H1 (cell line): ENCODE data around the gene VAMP3. TPM values are rescaled to one million over a fixed set of nuclear protein-coding genes. Genes with fewer than 3 reads are reported as not detected.

Source experiments
- CTCF ChIA-PET: fragments of 300-600 bp; sonication (Branson Sonifier 250); formaldehyde crosslinking; loops from one replicate; lab custom pipeline; 2021; ENCODE audit not compliant: partially characterized antibody; lab: Charles Lee
- POLR2A ChIA-PET: fragments of 300-600 bp; sonication (Branson Sonifier 250); formaldehyde crosslinking; loops from one replicate; lab custom pipeline; 2021; ENCODE audit warnings: inconsistent platforms; ENCODE audit not compliant: partially characterized antibody; lab: Charles Lee
- DNase-seq, 2 experiments: peaks; one replicate each; pipeline versions ENCODE4 v3.0.0 to v3.0.0-alpha.2; 2010 to 2022; ENCODE audit warnings: low spot score in 2 of 2, low read depth in 1 of 2, mixed read lengths in 1 of 2
- FAIRE-seq: peaks from 2 replicates; lab custom pipeline; 2011; peaks lifted over from hg19 to GRCh38; lab: Jason Lieb, UNC
- H2AFZ ChIP-seq: 2 replicates; pipeline ENCODE4 v1.8.1; 2012; ENCODE audit warnings: low read length, inconsistent platforms
- H2AK5ac ChIP-seq: 2 replicates; pipeline ENCODE4 v1.6.1; 2013; ENCODE audit warnings: low read depth, low read length
- H2BK120ac ChIP-seq: replicated peaks from 2 replicates; pipeline ENCODE3; 2013; ENCODE audit warnings: low read depth, low read length, inconsistent platforms
- H2BK12ac ChIP-seq: 2 replicates; pipeline ENCODE4 v1.6.1; 2013; ENCODE audit warnings: low read depth, low read length
- H2BK15ac ChIP-seq: 2 replicates; pipeline ENCODE4 v1.6.1; 2013; ENCODE audit warnings: low read length
- H2BK20ac ChIP-seq: 2 replicates; pipeline ENCODE4 v1.6.1; 2013; ENCODE audit warnings: low read length
- H2BK5ac ChIP-seq: 2 replicates; pipeline ENCODE4 v1.6.1; 2013; ENCODE audit warnings: low read depth, low read length
- H3K14ac ChIP-seq: 2 replicates; pipeline ENCODE4 v1.6.1; 2013; ENCODE audit warnings: inconsistent platforms; ENCODE audit not compliant: insufficient read length
- H3K18ac ChIP-seq: 2 replicates; pipeline ENCODE4 v1.6.1; 2013; ENCODE audit warnings: low read length; ENCODE audit errors: extremely low read depth
- H3K23ac ChIP-seq: 2 replicates; pipeline ENCODE4 v1.6.1; 2013; ENCODE audit warnings: inconsistent platforms; ENCODE audit not compliant: insufficient read length
- H3K23me2 ChIP-seq: 2 replicates; pipeline ENCODE4 v1.6.1; 2013; ENCODE audit warnings: low read depth, low read length
- H3K27ac ChIP-seq: 2 replicates; pipeline ENCODE4 v1.6.1; 2011; ENCODE audit warnings: low read depth, low read length, inconsistent platforms
- H3K27me3 ChIP-seq, 4 experiments: replicated peaks in 1 of 4; 1 replicate in 1 of 4; 2 replicates in 3 of 4; pipeline versions ENCODE4 v1.6.1 to v1.8.1; 2011 to 2013; ENCODE audit warnings: low read length in 3 of 4, mild to moderate bottlenecking in 3 of 4, inconsistent platforms in 2 of 4, mixed read lengths in 2 of 4, moderate library complexity in 1 of 4; ENCODE audit not compliant: control insufficient read depth in 3 of 4, insufficient read depth in 3 of 4; ENCODE audit errors: extremely low read depth in 1 of 4
- H3K36me3 ChIP-seq, 4 experiments: 2 replicates each; pipeline versions ENCODE4 v1.6.1 to v1.8.1; 2011 to 2013; ENCODE audit warnings: mild to moderate bottlenecking in 4 of 4, low read length in 3 of 4, moderate library complexity in 2 of 4, control low read depth in 1 of 4, inconsistent platforms in 1 of 4; ENCODE audit not compliant: insufficient read depth in 4 of 4, control insufficient read depth in 2 of 4
- H3K4ac ChIP-seq: replicated peaks from 2 replicates; pipeline ENCODE3; 2013; ENCODE audit warnings: low read length, low read depth, mixed read lengths, inconsistent platforms; ENCODE audit not compliant: insufficient read length
- H3K4me1 ChIP-seq, 4 experiments: replicated peaks in 1 of 4; 1 replicate in 1 of 4; 2 replicates in 3 of 4; pipeline versions ENCODE4 v1.6.1 to v1.8.1; 2011 to 2013; ENCODE audit warnings: low read length in 3 of 4, inconsistent platforms in 2 of 4, mixed read lengths in 1 of 4; ENCODE audit not compliant: insufficient read depth in 4 of 4, control insufficient read depth in 3 of 4
- H3K4me2 ChIP-seq, 2 experiments: 2 replicates each; pipeline versions ENCODE4 v1.6.1 to v1.8.1; 2011 to 2013; ENCODE audit warnings: low read depth in 2 of 2, low read length in 2 of 2, control low read depth in 1 of 2, inconsistent platforms in 1 of 2, mild to moderate bottlenecking in 1 of 2; ENCODE audit not compliant: insufficient read depth in 1 of 2
- H3K4me3 ChIP-seq, 4 experiments: fragments of 200-600, 300-600 bp in 1 of 4; sonication (generic), shearing (Covaris generic), sonication (Bioruptor Twin) in 1 of 4; 2 replicates each; pipeline versions ENCODE4 v1.5.1 to v1.8.1; 2011 to 2016; ENCODE audit warnings: low read length in 4 of 4, low read depth in 3 of 4, control low read depth in 2 of 4, inconsistent platforms in 2 of 4, mild to moderate bottlenecking in 2 of 4, mixed read lengths in 1 of 4, moderate library complexity in 1 of 4; ENCODE audit not compliant: insufficient read depth in 2 of 4; ENCODE audit errors: extremely low read depth in 1 of 4
- H3K56ac ChIP-seq: replicated peaks from 2 replicates; pipeline ENCODE3; 2013; ENCODE audit warnings: low read depth, mild to moderate bottlenecking, mixed read lengths, low read length, inconsistent platforms; ENCODE audit not compliant: insufficient read length
- H3K79me1 ChIP-seq: 2 replicates; pipeline ENCODE4 v1.6.1; 2013; ENCODE audit warnings: low read depth, low read length, control low read depth
- H3K79me2 ChIP-seq, 2 experiments: 2 replicates each; pipeline versions ENCODE4 v1.6.1 to v1.8.1; 2012 to 2013; ENCODE audit warnings: low read length in 2 of 2, mild to moderate bottlenecking in 2 of 2, inconsistent platforms in 1 of 2; ENCODE audit not compliant: insufficient read depth in 2 of 2, control insufficient read depth in 1 of 2
- H3K9ac ChIP-seq, 4 experiments: replicated peaks in 1 of 4; 1 replicate in 1 of 4; 2 replicates in 3 of 4; pipeline versions ENCODE4 v1.6.1 to v1.8.1; 2011 to 2013; ENCODE audit warnings: low read depth in 3 of 4, low read length in 3 of 4, control low read depth in 2 of 4, mild to moderate bottlenecking in 2 of 4, moderate library complexity in 2 of 4, inconsistent platforms in 1 of 4; ENCODE audit errors: extremely low read depth in 1 of 4
- H3K9me3 ChIP-seq, 2 experiments: 2 replicates each; pipeline versions ENCODE4 v1.6.1 to v1.8.1; 2012 to 2013; ENCODE audit warnings: mild to moderate bottlenecking in 2 of 2, moderate library complexity in 2 of 2, control low read depth in 1 of 2, inconsistent platforms in 1 of 2, low read depth in 1 of 2, low read length in 1 of 2, mixed read lengths in 1 of 2; ENCODE audit not compliant: insufficient read depth in 2 of 2
- H4K20me1 ChIP-seq, 2 experiments: replicated peaks in 1 of 2; 2 replicates each; pipeline versions ENCODE3 to v1.8.1; 2011 to 2013; ENCODE audit warnings: inconsistent platforms in 2 of 2, low read length in 2 of 2, mild to moderate bottlenecking in 1 of 2; ENCODE audit not compliant: insufficient read depth in 2 of 2, control insufficient read depth in 1 of 2
- H4K5ac ChIP-seq: 2 replicates; pipeline ENCODE4 v1.6.1; 2013; ENCODE audit warnings: low read length, low read depth, mixed read lengths, inconsistent platforms; ENCODE audit not compliant: insufficient read length
- H4K8ac ChIP-seq: 2 replicates; pipeline ENCODE4 v1.8.0; 2013; ENCODE audit warnings: mild to moderate bottlenecking, moderate library complexity, low read length, inconsistent platforms; ENCODE audit not compliant: insufficient read depth; ENCODE audit errors: extremely low read depth
- H4K91ac ChIP-seq: replicated peaks from 2 replicates; pipeline ENCODE3; 2013; ENCODE audit warnings: low read length, mixed read lengths, inconsistent platforms; ENCODE audit not compliant: insufficient read length
- ASH2L ChIP-seq: fragments of 200-600, 300-600 bp; sonication (generic); IDR thresholded peaks from one replicate; pipeline ENCODE4 v1.7.1; 2017; ENCODE audit warnings: low read length
- ATF2 ChIP-seq: IDR thresholded peaks from 2 replicates; pipeline ENCODE4 v1.6.1; 2012; ENCODE audit warnings: low read length, inconsistent platforms
- E2F6 ChIP-seq: IDR thresholded peaks from 2 replicates; pipeline ENCODE4 v1.6.1; 2012; ENCODE audit warnings: inconsistent platforms
- JUN ChIP-seq: IDR thresholded peaks from 2 replicates; pipeline ENCODE4 v1.6.1; 2011; ENCODE audit warnings: low read depth, mild to moderate bottlenecking, improper control_type of control experiment, low read length
- KDM4A ChIP-seq: IDR thresholded peaks from one replicate; pipeline ENCODE4 v1.7.1; 2012; ENCODE audit warnings: low read depth, mild to moderate bottlenecking, moderate library complexity, low read length, inconsistent platforms; ENCODE audit not compliant: severe bottlenecking
- KDM5A ChIP-seq: fragments of 200-600 bp; IDR thresholded peaks from 2 replicates; pipeline ENCODE4 v1.7.1; 2012; ENCODE audit warnings: mild to moderate bottlenecking, low read length, inconsistent platforms, mixed read lengths
- NRF1 ChIP-seq: IDR thresholded peaks from 2 replicates; pipeline ENCODE4 v1.6.1; 2011; ENCODE audit warnings: mild to moderate bottlenecking, low read depth, low read length, improper control_type of control experiment
- POLR2AphosphoS5 ChIP-seq: IDR thresholded peaks from 2 replicates; pipeline ENCODE4 v1.6.1; 2011; ENCODE audit warnings: low read depth, low read length
- SP2 ChIP-seq: IDR thresholded peaks from 2 replicates; pipeline ENCODE4 v1.6.1; 2012; ENCODE audit warnings: mild to moderate bottlenecking, low read length, inconsistent platforms
- SRF ChIP-seq: IDR thresholded peaks from 2 replicates; pipeline ENCODE4 v1.6.1; 2011; ENCODE audit warnings: mild to moderate bottlenecking, low read depth, low read length, moderate library complexity
- WGBS, 2 experiments: shearing (Covaris generic) in 1 of 2; methylation state at CpG; one replicate each; pipeline versions ENCODE4 v1.1.6 to v1.1.7; 2013 to 2015; ENCODE audit warnings: low lambda C conversion rate in 2 of 2, mixed read lengths in 2 of 2, inconsistent platforms in 1 of 2, low coverage in 1 of 2, missing lambda C conversion rate in 1 of 2; ENCODE audit not compliant: insufficient replicate concordance in 2 of 2, insufficient coverage in 1 of 2, insufficient read length in 1 of 2; ENCODE audit errors: extremely low coverage in 1 of 2, missing lambda C conversion rate in 1 of 2; 5-methylcytosine and 5-hydroxymethylcytosine counted together
- polyA plus RNA-seq, 7 experiments: library from polyadenylated mRNA; depleted of rRNA in 3 of 7; stranded (reverse) in 5 of 7; unstranded in 2 of 7; fragments of >200 nt in 5 of 7; fragments of 200-250 nt in 2 of 7; gene quantifications; 1 replicate in 5 of 7; 2 replicates in 1 of 7; 4 replicates in 1 of 7; pipeline versions ENCODE4 v1.2.1 to v1.2.3, GENCODE V29; 2011 to 2013; ENCODE audit warnings: missing spikeins in 2 of 7, mixed read lengths in 2 of 7
- total RNA-seq: library from RNA; stranded (reverse); fragmentation: NEBNext Ultra II Directional; extraction: Animal tissue kit (Norgen Biotek cat#: 25700); gene quantifications from 2 replicates; pipeline ENCODE4 v1.2.1, GENCODE V29; 2021
- TF ChIP-seq, protein P1 (sequence below): IDR thresholded peaks from 2 replicates; pipeline ENCODE4 v1.6.1; 2012; ENCODE audit warnings: inconsistent platforms
- TF ChIP-seq, protein P2 (sequence below): IDR thresholded peaks from 2 replicates; pipeline ENCODE4 v1.6.1; 2011; ENCODE audit warnings: low read depth, mild to moderate bottlenecking, low read length; ENCODE audit not compliant: insufficient read depth

The VAMP3 gene
- total and polyA plus RNA-seq, 2 of the 8 experiments (the other 6 are each of a cell fraction or from before 2014, with no cell fraction given): 27.9 to 36.7 TPM

DNA sequence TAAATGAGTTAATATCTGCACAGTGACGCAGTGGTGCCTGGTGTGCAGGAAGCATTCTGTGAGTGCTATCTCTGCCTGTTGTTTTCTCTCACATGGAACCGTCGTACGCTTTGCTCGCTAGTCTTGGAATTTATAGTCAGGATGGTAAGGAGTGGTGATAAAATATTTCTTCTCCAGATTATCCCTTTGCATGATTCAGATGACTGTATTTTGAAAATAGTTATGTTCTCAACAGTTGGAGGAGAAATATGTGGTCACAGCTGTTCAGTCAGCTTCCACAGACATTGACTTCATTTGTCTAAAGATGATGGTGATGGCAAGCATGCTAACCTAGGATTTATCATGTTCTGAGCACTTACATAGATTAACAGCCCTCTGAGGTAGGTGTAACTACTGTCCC lies 41.3 kb upstream of the VAMP3 start:
- POLR2A ChIA-PET: no interaction called here
- Histone ChIP-seq H2BK120ac (no peak overlapping the region), H2AFZ (no peak overlapping the region), H3K4me2 (no peak overlapping the region), H3K4me3 (no peak overlapping the region), H2BK15ac (no peak overlapping the region), H3K9ac (no peak overlapping the region), H3K14ac (no peak overlapping the region), H3K23ac (no peak overlapping the region), H3K36me3 (no peaks in the 10 kb centered on the region), H3K27ac (no peak overlapping the region), H2BK20ac (no peak overlapping the region), H3K27me3 (no peaks in the 10 kb centered on the region), H3K23me2 (no peaks in the 10 kb centered on the region), H3K18ac (no peak overlapping the region), H3K9me3 (no peaks in the 10 kb centered on the region), H4K8ac (no peak overlapping the region), H3K79me2 (no peaks in the 10 kb centered on the region), H3K56ac (no peak overlapping the region), H3K79me1 (no peaks in the 10 kb centered on the region), H4K5ac (no peak overlapping the region), H2BK12ac (no peak overlapping the region), H4K91ac (no peak overlapping the region), H3K4ac (no peak overlapping the region), H4K20me1 (peaks cover 0 to 2% of the 10 kb centered on the region in 2 experiments), H3K4me1 (peaks cover 0 to 6% (median 3%) of the 10 kb centered on the region in 4 experiments; a peak in 2 of 7 replicates), H2BK5ac (no peak overlapping the region), H2AK5ac (no peak overlapping the region)
- DNase-seq (no peak), FAIRE-seq (no peak)
- CTCF ChIA-PET: interaction anchor here (1.3 kb wide), 1 partner anchor 10 kb away, joined by 3 read pairs; no protein-coding TSS in a partner anchor
- 94% methylated on average over 5 of the region's 5 CpGs; no CpG with 5 or more reads in 1 of the 2 experiments for WGBS, 2 experiments
- TF ChIP-seq ATF2 (no peak), NRF1 (no peak), KDM4A (no peak), SRF (no peak), JUN (no peak), ASH2L (no peak), POLR2AphosphoS5 (no peak), KDM5A (no peak), E2F6 (no peak), SP2 (no peak)
- TF ChIP-seq, protein P1, sequence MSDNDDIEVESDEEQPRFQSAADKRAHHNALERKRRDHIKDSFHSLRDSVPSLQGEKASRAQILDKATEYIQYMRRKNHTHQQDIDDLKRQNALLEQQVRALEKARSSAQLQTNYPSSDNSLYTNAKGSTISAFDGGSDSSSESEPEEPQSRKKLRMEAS: no peak
- TF ChIP-seq, protein P2, sequence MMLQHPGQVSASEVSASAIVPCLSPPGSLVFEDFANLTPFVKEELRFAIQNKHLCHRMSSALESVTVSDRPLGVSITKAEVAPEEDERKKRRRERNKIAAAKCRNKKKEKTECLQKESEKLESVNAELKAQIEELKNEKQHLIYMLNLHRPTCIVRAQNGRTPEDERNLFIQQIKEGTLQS: no peak
